ENCODE measurements around the gene EPHB3.

EPHB3 gene

DNA sequence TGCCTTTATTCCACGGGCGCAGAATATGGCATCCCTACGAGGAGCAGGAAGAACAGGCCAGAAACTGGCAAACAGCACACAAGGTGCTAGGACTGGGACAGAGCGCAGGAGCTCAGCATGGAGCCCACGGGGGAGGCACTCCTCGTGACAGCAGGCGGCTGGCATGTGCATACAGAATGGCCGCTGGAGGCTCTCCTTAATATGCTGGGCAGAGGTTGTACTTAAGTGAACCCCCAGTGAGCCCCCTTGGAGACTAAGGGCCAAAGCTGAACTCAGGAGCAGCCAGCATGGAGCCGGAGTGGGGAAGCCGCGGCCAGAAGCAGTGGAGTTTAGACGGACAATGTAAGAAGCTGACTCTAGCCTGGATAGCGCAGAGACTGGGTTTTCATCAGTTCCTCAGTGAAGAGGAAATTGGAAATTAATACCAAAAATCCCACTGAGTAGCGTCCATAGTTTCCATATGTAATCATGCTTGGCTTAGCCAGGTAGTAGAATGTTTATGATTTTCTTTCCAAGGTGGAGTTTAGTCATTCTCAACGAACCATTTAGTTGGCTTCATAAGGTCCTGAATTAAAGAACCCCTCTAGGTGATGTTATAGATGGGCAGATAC, 69.4 kb downstream of the EPHB3 start:
- no peak for DNase-seq

DNA sequence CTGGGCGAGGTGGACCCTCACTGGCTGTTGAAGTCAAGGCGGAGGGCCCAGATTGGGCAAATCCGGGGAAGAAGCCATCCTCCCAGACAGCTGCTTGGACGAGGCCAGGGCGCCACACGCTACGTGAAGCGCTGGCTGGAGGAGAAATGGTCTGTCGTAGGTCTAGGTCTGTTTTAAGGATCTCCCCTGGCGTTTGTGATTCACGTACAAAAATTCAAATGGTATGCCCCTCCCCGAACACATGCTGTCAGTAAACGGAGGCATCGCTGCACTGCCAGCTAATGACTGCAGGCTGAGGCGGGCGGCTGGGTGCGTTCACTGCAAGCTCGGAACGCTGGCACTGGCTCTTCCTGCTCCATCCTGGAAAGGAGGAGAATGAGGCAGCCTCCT, 69.9 kb downstream of the EPHB3 start:
- DNase-seq: no peak
